ENCODE data around the gene TXNRD1.

DNA sequence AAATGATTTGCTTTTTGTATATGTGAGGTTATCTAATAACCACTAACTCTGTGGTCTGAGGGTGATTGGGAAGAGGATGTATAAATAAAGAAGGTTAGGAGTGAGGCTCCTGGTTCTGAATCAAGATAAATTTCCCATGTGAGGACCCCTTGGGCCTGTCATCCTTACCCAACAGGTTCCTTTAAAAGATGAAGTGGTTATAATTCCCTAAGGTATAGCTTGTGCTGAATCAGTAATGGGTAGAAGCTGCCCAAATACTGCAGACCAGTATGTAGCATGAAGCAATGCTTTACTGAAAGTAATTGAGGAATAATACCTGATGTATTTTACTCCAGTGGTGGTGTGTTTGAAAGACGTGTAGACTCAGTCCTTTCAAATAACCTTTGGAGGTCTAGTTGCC lies 96.6 kb downstream of the TXNRD1 start:
- TF ChIP-seq, protein P1, sequence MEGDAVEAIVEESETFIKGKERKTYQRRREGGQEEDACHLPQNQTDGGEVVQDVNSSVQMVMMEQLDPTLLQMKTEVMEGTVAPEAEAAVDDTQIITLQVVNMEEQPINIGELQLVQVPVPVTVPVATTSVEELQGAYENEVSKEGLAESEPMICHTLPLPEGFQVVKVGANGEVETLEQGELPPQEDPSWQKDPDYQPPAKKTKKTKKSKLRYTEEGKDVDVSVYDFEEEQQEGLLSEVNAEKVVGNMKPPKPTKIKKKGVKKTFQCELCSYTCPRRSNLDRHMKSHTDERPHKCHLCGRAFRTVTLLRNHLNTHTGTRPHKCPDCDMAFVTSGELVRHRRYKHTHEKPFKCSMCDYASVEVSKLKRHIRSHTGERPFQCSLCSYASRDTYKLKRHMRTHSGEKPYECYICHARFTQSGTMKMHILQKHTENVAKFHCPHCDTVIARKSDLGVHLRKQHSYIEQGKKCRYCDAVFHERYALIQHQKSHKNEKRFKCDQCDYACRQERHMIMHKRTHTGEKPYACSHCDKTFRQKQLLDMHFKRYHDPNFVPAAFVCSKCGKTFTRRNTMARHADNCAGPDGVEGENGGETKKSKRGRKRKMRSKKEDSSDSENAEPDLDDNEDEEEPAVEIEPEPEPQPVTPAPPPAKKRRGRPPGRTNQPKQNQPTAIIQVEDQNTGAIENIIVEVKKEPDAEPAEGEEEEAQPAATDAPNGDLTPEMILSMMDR (IDR thresholded peaks at IDR 0.05): no peak
- no peak for TF ChIP-seq POLR2A (IDR thresholded peaks at IDR 0.05)

Data from uterus (tissue), 2 donors.